HL-60/S4 (cell line): Measurements from ENCODE around the gene UPB1.
"Not testable (repeated sequence)": the region's sequence is repeated elsewhere in the genome, so short reads cannot be mapped to it uniquely, and the experiment has no call there.

ENCODE experiments used
- in situ Hi-C: fragments of 300-500 bp; cut with MboI; formaldehyde crosslinking; loops from 2 replicates; pipeline ENCODE4 v1.14.3; 2022; ENCODE audit warnings: low sequenced_read_pairs

The UPB1 gene

GRCh38 chr22:24525416-24526037 is 30.4 kb downstream of the UPB1 start:
- in situ Hi-C loops = loop anchor here (10.0 to 25.0 kb wide), 2 partner anchors 201 to 513 kb away; partner anchors contain the start of genes CABIN1 and GSTT4

GRCh38 chr22:24526191-24526590 is 31.1 kb downstream of the UPB1 start:
- in situ Hi-C loops = loop anchor here (10.0 to 25.0 kb wide), 2 partner anchors 201 to 514 kb away; partner anchors contain the start of genes CABIN1 and GSTT4

- in situ Hi-C loops = loop anchor here (10.0 to 25.0 kb wide), 2 partner anchors 205 to 518 kb away; partner anchors contain the start of genes CABIN1 and GSTT4
Observed at GRCh38 chr22:24529898-24530297, 34.8 kb downstream of the UPB1 start.

- in situ Hi-C loops = loop anchor here (25.0 kb wide), 1 partner anchor 519 kb away; the partner anchor contains the start of genes CABIN1 and GSTT4
Observed at GRCh38 chr22:24530968-24531367, 35.8 kb downstream of the UPB1 start.

GRCh38 chr22:24532075-24532474 is 36.9 kb downstream of the UPB1 start:
- in situ Hi-C loops = loop anchor here (25.0 kb wide), 1 partner anchor 520 kb away; the partner anchor contains the start of genes CABIN1 and GSTT4

GRCh38 chr22:24535348-24535747 is 40.2 kb downstream of the UPB1 start:
- in situ Hi-C loops = loop anchor here (25.0 kb wide), 1 partner anchor 523 kb away; the partner anchor contains the start of genes CABIN1 and GSTT4

- in situ Hi-C loops = loop anchor here (25.0 kb wide), 1 partner anchor 524 kb away; the partner anchor contains the start of genes CABIN1 and GSTT4
Observed at GRCh38 chr22:24536089-24536488, 41.0 kb downstream of the UPB1 start.

GRCh38 chr22:24540470-24540869 is 45.3 kb downstream of the UPB1 start:
- in situ Hi-C loops = loop anchor here (25.0 kb wide), 1 partner anchor 528 kb away; the partner anchor contains the start of genes CABIN1 and GSTT4

- in situ Hi-C loops = loop anchor here (25.0 kb wide), 1 partner anchor 530 kb away; the partner anchor contains the start of genes CABIN1 and GSTT4
Observed at GRCh38 chr22:24541681-24542515, 46.8 kb downstream of the UPB1 start.

GRCh38 chr22:24542641-24543040 is 47.5 kb downstream of the UPB1 start:
- in situ Hi-C loops = loop anchor here (25.0 kb wide), 1 partner anchor 530 kb away; the partner anchor contains the start of genes CABIN1 and GSTT4

GRCh38 chr22:24543185-24543601 is 48.1 kb downstream of the UPB1 start:
- in situ Hi-C loops = loop anchor here (25.0 kb wide), 1 partner anchor 531 kb away; the partner anchor contains the start of genes CABIN1 and GSTT4

- in situ Hi-C loops = loop anchor here (25.0 kb wide), 1 partner anchor 531 kb away; the partner anchor contains the start of genes CABIN1 and GSTT4
Observed at GRCh38 chr22:24543679-24544243, 48.6 kb downstream of the UPB1 start.

- in situ Hi-C loops = loop anchor here (25.0 kb wide), 1 partner anchor 537 kb away; the partner anchor contains the start of genes CABIN1 and GSTT4
Observed at GRCh38 chr22:24548812-24549211, 53.7 kb downstream of the UPB1 start.

GRCh38 chr22:24550028-24550901 is 55.1 kb downstream of the UPB1 start:
- in situ Hi-C loops = no loop called here

- in situ Hi-C loops = no loop called here
Observed at GRCh38 chr22:24550902-24551435, 55.8 kb downstream of the UPB1 start.

GRCh38 chr22:24552503-24553286 is 57.6 kb downstream of the UPB1 start:
- in situ Hi-C loops = not testable (repeated sequence)

- in situ Hi-C loops = no loop called here
Observed at GRCh38 chr22:24553597-24554312, 58.6 kb downstream of the UPB1 start.
